Stimulated activated CD8-positive, alpha-beta memory T cell treated with anti-CD3 and anti-CD28 coated beads, Interleukin-7, amount 100 ng/mL, for 1 hour (primary cell): Measurements from ENCODE around the gene PIMREG.
"Not testable (repeated sequence)": the region's sequence is repeated elsewhere in the genome, so short reads cannot be mapped to it uniquely, and the experiment has no call there.

Experiments used
- DNase-seq, 2 donors: peaks; one replicate each; pipeline ENCODE4 v3.0.0-alpha.2; 2020; ENCODE audit warnings: low read depth in 2 of 2

PIMREG gene

GRCh38 chr17:6478486-6478885, 34.2 kb downstream of the PIMREG start:
- DNase-seq: no peak

GRCh38 chr17:6479622-6480302, 35.5 kb downstream of the PIMREG start:
- DNase-seq: no peak

- DNase-seq: no peak
Observed at GRCh38 chr17:6480303-6480675, 36.0 kb downstream of the PIMREG start.

GRCh38 chr17:6482105-6482455, 37.8 kb downstream of the PIMREG start:
- DNase-seq: no peak

- not testable (repeated sequence) for DNase-seq
Observed at GRCh38 chr17:6482796-6483195, 38.5 kb downstream of the PIMREG start.

- no peak for DNase-seq
Observed at GRCh38 chr17:6483507-6483906, 39.3 kb downstream of the PIMREG start.

- no peak for DNase-seq
Observed at GRCh38 chr17:6485646-6486412, 41.6 kb downstream of the PIMREG start.

GRCh38 chr17:6487251-6488007, 43.2 kb downstream of the PIMREG start:
- DNase-seq: no peak

- DNase-seq: no peak
Observed at GRCh38 chr17:6488008-6488539, 43.8 kb downstream of the PIMREG start.

GRCh38 chr17:6489016-6489550, 44.8 kb downstream of the PIMREG start:
- DNase-seq: no peak

GRCh38 chr17:6491071-6491700, 46.9 kb downstream of the PIMREG start:
- no peak for DNase-seq

- DNase-seq: no peak
Observed at GRCh38 chr17:6492892-6493674, 48.8 kb downstream of the PIMREG start.

- no peak for DNase-seq
Observed at GRCh38 chr17:6494239-6494941, 50.1 kb downstream of the PIMREG start.

GRCh38 chr17:6495450-6496115, 51.3 kb downstream of the PIMREG start:
- no peak for DNase-seq

GRCh38 chr17:6496116-6496481, 51.8 kb downstream of the PIMREG start:
- DNase-seq: no peak

- no peak for DNase-seq
Observed at GRCh38 chr17:6496640-6497441, 52.6 kb downstream of the PIMREG start.

- DNase-seq: no peak
Observed at GRCh38 chr17:6497496-6498221, 53.4 kb downstream of the PIMREG start.

- no peak for DNase-seq
Observed at GRCh38 chr17:6498356-6498755, 54.1 kb downstream of the PIMREG start.
